WTC11 (cell line): ENCODE measurements around the gene DRC1. TPM values are rescaled to one million over a fixed set of nuclear protein-coding genes. Genes with fewer than 3 reads are reported as not detected.

Experiments used
- ATAC-seq: fragments of 200-7000 bp; cut with Tn5 transposase; 2 replicates; pipeline ENCODE4 v1.10.0; 2021; ENCODE audit warnings: mild to moderate bottlenecking, moderate library complexity
- Bru-seq: library from RNA; stranded (reverse); fragments of 400-500 nt; gene quantifications from one replicate; lab custom pipeline; 2021; lab: Mats Ljungman, UMichigan
- CTCF ChIA-PET: fragments of 300-600 bp; sonication (Branson Sonifier 250); formaldehyde crosslinking; loops from one replicate; lab custom pipeline; 2021; ENCODE audit warnings: antibody characterized with exemption; lab: Charles Lee
- POLR2A ChIA-PET: fragments of 350-600 bp; sonication (Branson Sonifier 250); formaldehyde crosslinking; loops from one replicate; lab custom pipeline; 2021; ENCODE audit warnings: antibody characterized with exemption; lab: Charles Lee
- DNase-seq: peaks from one replicate; pipeline ENCODE4 v3.0.0; 2021; ENCODE audit warnings: low spot score
- H3K27ac Mint-ChIP-seq: 2 replicates; pipeline ENCODE4 v1.8.0; 2021; ENCODE audit warnings: mixed read lengths
- H3K27me3 Mint-ChIP-seq: 2 replicates; pipeline ENCODE4 v1.8.0; 2021; ENCODE audit warnings: low read depth, mild to moderate bottlenecking, moderate library complexity, mixed read lengths
- H3K36me3 Mint-ChIP-seq: 2 replicates; pipeline ENCODE4 v1.8.0; 2021; ENCODE audit warnings: mixed read lengths
- H3K4me1 Mint-ChIP-seq: 2 replicates; pipeline ENCODE4 v1.8.0; 2022; ENCODE audit warnings: mixed read lengths
- H3K4me3 Mint-ChIP-seq: 2 replicates; pipeline ENCODE4 v1.8.0; 2021; ENCODE audit warnings: mild to moderate bottlenecking, moderate library complexity, mixed read lengths
- H3K9me3 Mint-ChIP-seq: 2 replicates; pipeline ENCODE4 v1.8.0; 2021; ENCODE audit warnings: mixed read lengths
- ATF1 ChIP-seq: sonication (generic); formaldehyde crosslinking; IDR thresholded peaks from 2 replicates; pipeline ENCODE4 v1.8.1; 2023; ENCODE audit warnings: mild to moderate bottlenecking, moderate library complexity, missing genetic modification reagents
- CREB1 ChIP-seq: sonication (generic); formaldehyde crosslinking; IDR thresholded peaks from 2 replicates; pipeline ENCODE4 v1.8.0; 2023; ENCODE audit warnings: mild to moderate bottlenecking, missing genetic modification reagents
- E2F1 ChIP-seq: sonication (generic); formaldehyde crosslinking; IDR thresholded peaks from 2 replicates; pipeline ENCODE4 v1.8.0; 2022; ENCODE audit warnings: mild to moderate bottlenecking, missing genetic modification reagents
- E2F5 ChIP-seq: sonication (generic); formaldehyde crosslinking; IDR thresholded peaks from 2 replicates; pipeline ENCODE4 v1.8.1; 2022; ENCODE audit warnings: mild to moderate bottlenecking, moderate library complexity, missing genetic modification reagents
- ELF4 ChIP-seq: sonication (generic); formaldehyde crosslinking; IDR thresholded peaks from 2 replicates; pipeline ENCODE4 v1.8.1; 2022; ENCODE audit warnings: low read depth, mild to moderate bottlenecking, moderate library complexity, missing genetic modification reagents
- ETV6 ChIP-seq: sonication (generic); formaldehyde crosslinking; IDR thresholded peaks from 2 replicates; pipeline ENCODE4 v1.8.1; 2022; ENCODE audit warnings: mild to moderate bottlenecking, missing genetic modification reagents
- FOXK1 ChIP-seq: sonication (generic); formaldehyde crosslinking; IDR thresholded peaks from 2 replicates; pipeline ENCODE4 v1.8.0; 2022; ENCODE audit warnings: mild to moderate bottlenecking, moderate library complexity, missing genetic modification reagents
- FOXP1 ChIP-seq: sonication (generic); formaldehyde crosslinking; IDR thresholded peaks from 2 replicates; pipeline ENCODE4 v1.8.0; 2022; ENCODE audit warnings: missing genetic modification reagents, mild to moderate bottlenecking, moderate library complexity, borderline replicate concordance
- HMGA2 ChIP-seq: fragments of 250-450 bp; sonication (Bioruptor Pico); IDR thresholded peaks from 2 replicates; pipeline ENCODE4 v1.4.0; 2021; ENCODE audit warnings: mild to moderate bottlenecking, moderate library complexity
- KAT7 ChIP-seq: sonication (generic); formaldehyde crosslinking; IDR thresholded peaks from 2 replicates; pipeline ENCODE4 v1.8.1; 2023; ENCODE audit warnings: missing genetic modification reagents, mild to moderate bottlenecking, borderline replicate concordance
- MAX ChIP-seq: sonication (generic); formaldehyde crosslinking; IDR thresholded peaks from 2 replicates; pipeline ENCODE4 v1.8.0; 2022; ENCODE audit warnings: mild to moderate bottlenecking, missing genetic modification reagents
- MLX ChIP-seq: sonication (generic); formaldehyde crosslinking; IDR thresholded peaks from 2 replicates; pipeline ENCODE4 v1.8.1; 2023; ENCODE audit warnings: mild to moderate bottlenecking, missing genetic modification reagents, moderate library complexity
- MYBL2 ChIP-seq: sonication (generic); formaldehyde crosslinking; IDR thresholded peaks from 2 replicates; pipeline ENCODE4 v1.8.1; 2023; ENCODE audit warnings: mild to moderate bottlenecking, moderate library complexity, missing genetic modification reagents
- NFE2L1 ChIP-seq: sonication (generic); formaldehyde crosslinking; IDR thresholded peaks from 2 replicates; pipeline ENCODE4 v1.8.1; 2023; ENCODE audit warnings: missing genetic modification reagents
- NR1H2 ChIP-seq: sonication (generic); formaldehyde crosslinking; IDR thresholded peaks from 2 replicates; pipeline ENCODE4 v1.9.0; 2021; ENCODE audit warnings: mild to moderate bottlenecking, moderate library complexity, missing genetic modification reagents
- NR3C1 ChIP-seq: sonication (generic); formaldehyde crosslinking; conservative IDR thresholded peaks from 2 replicates; pipeline ENCODE4 v1.8.1; 2023; ENCODE audit warnings: low read depth, mild to moderate bottlenecking, missing genetic modification reagents
- SMAD4 ChIP-seq: sonication (generic); formaldehyde crosslinking; IDR thresholded peaks from 2 replicates; pipeline ENCODE4 v1.8.0; 2022; ENCODE audit warnings: mild to moderate bottlenecking, missing genetic modification reagents
- SP1 ChIP-seq: sonication (generic); formaldehyde crosslinking; conservative IDR thresholded peaks from 2 replicates; pipeline ENCODE4 v1.8.1; 2022; ENCODE audit warnings: missing genetic modification reagents
- STAT6 ChIP-seq: sonication (generic); formaldehyde crosslinking; conservative IDR thresholded peaks from 2 replicates; pipeline ENCODE4 v1.8.1; 2023; ENCODE audit warnings: mild to moderate bottlenecking, low read depth, missing genetic modification reagents, moderate library complexity
- TP53 ChIP-seq: sonication (generic); formaldehyde crosslinking; IDR thresholded peaks from 2 replicates; pipeline ENCODE4 v1.8.1; 2023; ENCODE audit warnings: mild to moderate bottlenecking, missing genetic modification reagents
- USF1 ChIP-seq: sonication (generic); formaldehyde crosslinking; IDR thresholded peaks from 2 replicates; pipeline ENCODE4 v1.8.0; 2022; ENCODE audit warnings: mild to moderate bottlenecking, missing genetic modification reagents
- ZNF121 ChIP-seq: sonication (generic); formaldehyde crosslinking; IDR thresholded peaks from 2 replicates; pipeline ENCODE4 v1.8.0; 2023; ENCODE audit warnings: missing genetic modification reagents
- ZNF423 ChIP-seq: fragments of 250-450 bp; sonication (Bioruptor Pico); IDR thresholded peaks from 2 replicates; pipeline ENCODE4 v2.1.2; 2022; ENCODE audit warnings: mild to moderate bottlenecking, moderate library complexity
- ZNF512 ChIP-seq: sonication (generic); formaldehyde crosslinking; IDR thresholded peaks from 2 replicates; pipeline ENCODE4 v1.8.1; 2022; ENCODE audit warnings: missing genetic modification reagents, borderline replicate concordance
- long read RNA-seq, 3 experiments: library from RNA in 1 of 3; library from capped mRNA in 1 of 3; library from polyadenylated mRNA in 1 of 3; unstranded in 2 of 3; stranded (forward) in 1 of 3; transcript quantifications; one replicate each; pipeline ENCODE4 v2.0.0, GENCODE V29; 2021
- total RNA-seq: library from RNA; stranded (reverse); gene quantifications from 3 replicates; pipeline ENCODE4 v1.2.3, GENCODE V29; 2021

The DRC1 gene
- total RNA-seq (0.55 TPM in 1 of 3 replicates, not detected in the others), Bru-seq, nascent RNA (percentile 15 among the genes with signal in this experiment)
- long read RNA-seq, experiment 1, partial matches to known transcripts, result 1 of 1 reads
- long read RNA-seq, experiment 1, other reads (novel, unspliced or antisense), result 0 of 1 reads
- long read RNA-seq, experiment 2, result 0 reads
- long read RNA-seq, experiment 3, partial matches to known transcripts, result 0 of 1 reads
- long read RNA-seq, experiment 3, other reads (novel, unspliced or antisense), result 1 of 1 reads

- peaks cover 10% of the 10 kb centered on the region; the same call in 1 of the 2 replicates for H3K27me3 Mint-ChIP-seq
- DNase-seq (peak; percentile 93), ATAC-seq (peak; percentile 97)
- POLR2A ChIA-PET, result no interaction called here
- peaks cover 3% of the 10 kb centered on the region; the same call in 1 of the 2 replicates for H3K4me1 Mint-ChIP-seq
- no peak within 1 kb of the TSS for H3K27ac Mint-ChIP-seq
- H3K4me3 Mint-ChIP-seq, result peak within 1 kb of the TSS; percentile 61
- no peaks in the 10 kb centered on the region for H3K9me3 Mint-ChIP-seq
- no peaks in the 10 kb centered on the region for H3K36me3 Mint-ChIP-seq
- TF ChIP-seq MAX (CRISPR knock-in tag), result peak; percentile 78
- TF ChIP-seq ATF1, result no peak
- no peak for TF ChIP-seq TP53 (CRISPR knock-in tag)
- TF ChIP-seq CREB1 (CRISPR knock-in tag), result no peak
- no peak for TF ChIP-seq MLX
- no peak for TF ChIP-seq NR3C1
- no peak for TF ChIP-seq ELF4 (CRISPR knock-in tag)
- no peak for TF ChIP-seq USF1
- no peak for TF ChIP-seq ZNF423 (CRISPR knock-in tag)
- no peak; the same call in 1 of the 2 replicates for TF ChIP-seq ETV6 (CRISPR knock-in tag)
- peak; percentile 60; the same call in 1 of the 2 replicates for TF ChIP-seq FOXK1 (CRISPR knock-in tag)
- TF ChIP-seq MYBL2 (CRISPR knock-in tag), result no peak
- TF ChIP-seq SMAD4 (CRISPR knock-in tag), result no peak
- TF ChIP-seq HMGA2, result no peak
- peak; percentile 25; the same call in 1 of the 2 replicates for TF ChIP-seq FOXP1 (CRISPR knock-in tag)
- TF ChIP-seq NFE2L1, result peak; percentile 29; the same call in 1 of the 2 replicates
- no peak for TF ChIP-seq NR1H2 (CRISPR knock-in tag)
- peak; percentile 95 for TF ChIP-seq ZNF121
- TF ChIP-seq E2F5 (CRISPR knock-in tag), result no peak
- no peak for TF ChIP-seq ZNF512 (CRISPR knock-in tag)
- CTCF ChIA-PET, result interaction anchor here (0.6 kb wide), 1 partner anchor 67 kb away, joined by 3 read pairs; no protein-coding TSS in a partner anchor
These were observed at the start of gene DRC1 for GRCh38 chr2:26401739-26402541. DRC1 (plus strand) TSS chr2:26401920; CDS start chr2:26401990, 70 bp downstream.

- Mint-ChIP-seq H3K4me1 (peaks cover 26% of the 10 kb centered on the region), H3K36me3 (peaks cover 15% of the 10 kb centered on the region), H3K27me3 (no peaks in the 10 kb centered on the region), H3K27ac (peak overlapping the region; percentile 75; the same call in 1 of the 2 replicates), H3K9me3 (peaks cover 6% of the 10 kb centered on the region; the same call in 1 of the 2 replicates), H3K4me3 (no peak overlapping the region)
- POLR2A ChIA-PET, result interaction anchor here (0.5 kb wide), 1 partner anchor 18 kb away, joined by 3 read pairs; no protein-coding TSS in a partner anchor
- DNase-seq (no peak), ATAC-seq (no peak)
- CTCF ChIA-PET, result no interaction called here
- TF ChIP-seq SMAD4 (CRISPR knock-in tag) (no peak), KAT7 (CRISPR knock-in tag) (no peak), SP1 (CRISPR knock-in tag) (no peak), ZNF121 (no peak), STAT6 (CRISPR knock-in tag) (no peak), E2F1 (CRISPR knock-in tag) (no peak)
These were observed 48.8 kb upstream of the DRC1 start for GRCh38 chr2:26352892-26353291.
